ENCODE results near the gene NUBP2.

Gene NUBP2

DNA sequence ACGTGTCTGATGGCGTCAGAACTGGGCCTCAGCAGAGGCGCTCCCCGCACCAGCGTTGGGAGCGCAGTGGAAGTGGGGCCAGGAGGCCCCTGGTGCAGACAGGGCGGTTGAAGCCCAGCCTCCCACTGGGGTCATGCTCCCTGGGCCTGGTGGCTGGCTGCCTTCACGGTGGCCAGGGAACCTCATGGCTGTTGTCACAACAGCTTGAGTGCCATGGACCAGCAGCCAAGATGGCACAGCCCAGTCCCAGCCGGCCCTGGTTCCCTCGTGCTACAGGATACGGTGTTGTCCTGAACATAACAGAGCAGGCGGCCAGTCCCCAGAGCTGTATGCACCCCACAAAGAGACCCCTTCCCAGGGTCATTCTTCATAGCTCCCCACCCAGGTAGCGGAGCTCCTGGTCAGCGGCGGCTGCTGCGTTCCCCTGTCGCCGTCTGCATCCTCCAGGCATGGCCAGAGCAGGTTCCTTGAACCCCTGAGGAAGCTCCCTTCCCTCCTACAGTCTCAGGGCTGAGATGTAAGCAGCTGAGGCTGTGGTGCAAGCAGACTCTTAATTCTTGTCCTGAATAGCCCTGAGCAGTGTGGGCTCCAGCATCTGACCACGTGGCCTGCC, 41.1 kb upstream of the NUBP2 start:
- Histone ChIP-seq H3K4me1 (no peaks in the 10 kb centered on the region), H3K4me3 (no peak overlapping the region), H3K9me3 (no peaks in the 10 kb centered on the region), H3K36me3 (peaks cover 15 to 64% (median 51%) of the 10 kb centered on the region in 3 donors), H3K27ac (no peak overlapping the region), H3K27me3 (no peaks in the 10 kb centered on the region)
- no peak for DNase-seq
- intact Hi-C loops (cut with DNase I; ENCODE audit: low total_unique reads): no loop called here
- TF ChIP-seq, protein P1, sequence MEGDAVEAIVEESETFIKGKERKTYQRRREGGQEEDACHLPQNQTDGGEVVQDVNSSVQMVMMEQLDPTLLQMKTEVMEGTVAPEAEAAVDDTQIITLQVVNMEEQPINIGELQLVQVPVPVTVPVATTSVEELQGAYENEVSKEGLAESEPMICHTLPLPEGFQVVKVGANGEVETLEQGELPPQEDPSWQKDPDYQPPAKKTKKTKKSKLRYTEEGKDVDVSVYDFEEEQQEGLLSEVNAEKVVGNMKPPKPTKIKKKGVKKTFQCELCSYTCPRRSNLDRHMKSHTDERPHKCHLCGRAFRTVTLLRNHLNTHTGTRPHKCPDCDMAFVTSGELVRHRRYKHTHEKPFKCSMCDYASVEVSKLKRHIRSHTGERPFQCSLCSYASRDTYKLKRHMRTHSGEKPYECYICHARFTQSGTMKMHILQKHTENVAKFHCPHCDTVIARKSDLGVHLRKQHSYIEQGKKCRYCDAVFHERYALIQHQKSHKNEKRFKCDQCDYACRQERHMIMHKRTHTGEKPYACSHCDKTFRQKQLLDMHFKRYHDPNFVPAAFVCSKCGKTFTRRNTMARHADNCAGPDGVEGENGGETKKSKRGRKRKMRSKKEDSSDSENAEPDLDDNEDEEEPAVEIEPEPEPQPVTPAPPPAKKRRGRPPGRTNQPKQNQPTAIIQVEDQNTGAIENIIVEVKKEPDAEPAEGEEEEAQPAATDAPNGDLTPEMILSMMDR (IDR thresholded peaks at IDR 0.05): no peak

DNA sequence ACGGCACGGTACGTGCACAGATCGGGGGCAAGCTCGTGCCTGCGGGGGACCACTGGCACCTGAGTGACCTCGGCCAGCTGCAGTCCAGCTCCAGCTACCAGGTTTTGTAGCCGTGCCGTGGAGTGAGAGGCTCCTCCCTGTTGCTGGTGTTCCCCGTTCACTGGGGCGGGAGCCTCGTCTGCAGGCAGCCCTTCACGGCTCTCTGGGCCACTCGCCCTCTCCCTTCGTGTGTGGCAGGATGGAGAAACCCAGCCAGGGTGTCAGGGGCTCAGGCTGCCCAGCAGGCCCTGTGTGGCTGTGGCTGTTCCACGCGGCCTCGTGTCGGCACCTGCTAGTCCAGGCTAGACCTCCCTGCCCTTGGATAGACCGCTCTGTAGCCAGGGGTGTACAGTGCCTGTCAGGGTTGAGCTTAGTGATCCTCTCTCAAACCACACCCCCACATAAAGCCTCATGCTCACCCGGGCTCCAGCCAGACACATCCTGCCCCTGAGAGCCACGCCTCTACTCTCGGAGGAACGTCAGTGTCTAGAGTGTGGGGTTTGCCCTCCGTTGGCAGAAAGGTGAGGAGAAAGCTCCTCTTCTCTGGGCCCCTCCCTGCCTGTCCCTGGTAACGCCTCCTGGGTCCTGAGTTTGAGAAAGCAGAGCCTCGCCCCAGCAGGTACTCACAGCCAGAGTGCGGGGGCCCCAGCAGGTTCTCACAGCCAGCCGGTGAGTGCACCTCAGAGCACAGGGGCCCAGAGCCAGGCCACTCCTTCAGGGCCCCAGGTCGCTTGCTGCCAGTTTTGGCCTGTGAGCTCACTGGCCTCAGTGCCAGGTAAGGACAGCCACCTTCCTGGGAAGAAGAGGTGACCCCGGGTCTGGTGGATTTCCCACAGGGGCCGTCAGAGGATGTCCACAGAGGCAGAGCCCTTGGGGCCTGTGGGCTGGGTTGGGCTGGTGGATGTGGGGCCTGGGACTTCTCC, 39.1 kb upstream of the NUBP2 start:
- no peaks in the 10 kb centered on the region for H3K4me1 ChIP-seq
- intact Hi-C loops (cut with DNase I; ENCODE audit: low total_unique reads): no loop called here
- TF ChIP-seq, protein P1 (IDR thresholded peaks at IDR 0.05): no peak
- no peaks in the 10 kb centered on the region for H3K9me3 ChIP-seq
- no peak overlapping the region for H3K4me3 ChIP-seq
- no peak overlapping the region for H3K27ac ChIP-seq
- no peaks in the 10 kb centered on the region for H3K27me3 ChIP-seq
- H3K36me3 ChIP-seq: peaks cover 26 to 84% (median 71%) of the 10 kb centered on the region in 3 donors
- no peak for DNase-seq

DNA sequence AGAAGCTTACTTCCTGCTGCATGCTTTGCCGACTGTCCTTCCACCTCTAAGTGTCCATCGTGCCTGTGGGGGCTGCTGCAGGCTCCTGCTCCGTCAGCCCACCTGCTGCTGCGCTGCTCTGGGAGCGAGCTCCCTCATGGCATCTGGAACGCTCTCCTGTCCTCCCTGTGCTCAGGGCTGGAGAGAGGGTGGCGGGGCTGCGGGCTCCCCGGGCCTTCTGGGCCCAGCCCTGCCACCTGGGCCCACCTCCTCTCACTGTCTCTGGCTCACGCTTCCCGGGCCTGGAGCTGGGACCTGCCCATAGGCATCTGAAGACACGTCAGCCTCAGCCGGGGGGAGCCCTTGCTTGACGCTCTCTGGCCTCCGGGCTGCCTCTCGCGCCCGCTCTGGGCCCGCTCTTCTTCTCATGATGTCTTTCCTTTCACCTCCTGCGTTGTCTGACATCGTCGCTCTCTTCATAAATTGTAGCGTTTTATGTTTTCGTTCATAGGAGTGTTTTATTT, 38.4 kb upstream of the NUBP2 start:
- TF ChIP-seq, protein P1 (IDR thresholded peaks at IDR 0.05): no peak
- H3K27ac ChIP-seq: no peak overlapping the region
- no peaks in the 10 kb centered on the region for H3K27me3 ChIP-seq
- H3K36me3 ChIP-seq: peaks cover 33 to 92% (median 78%) of the 10 kb centered on the region in 3 donors
- H3K4me3 ChIP-seq: no peak overlapping the region
- intact Hi-C loops (cut with DNase I; ENCODE audit: low total_unique reads): no loop called here
- no peaks in the 10 kb centered on the region for H3K9me3 ChIP-seq
- no peaks in the 10 kb centered on the region for H3K4me1 ChIP-seq
- DNase-seq: no peak

DNA sequence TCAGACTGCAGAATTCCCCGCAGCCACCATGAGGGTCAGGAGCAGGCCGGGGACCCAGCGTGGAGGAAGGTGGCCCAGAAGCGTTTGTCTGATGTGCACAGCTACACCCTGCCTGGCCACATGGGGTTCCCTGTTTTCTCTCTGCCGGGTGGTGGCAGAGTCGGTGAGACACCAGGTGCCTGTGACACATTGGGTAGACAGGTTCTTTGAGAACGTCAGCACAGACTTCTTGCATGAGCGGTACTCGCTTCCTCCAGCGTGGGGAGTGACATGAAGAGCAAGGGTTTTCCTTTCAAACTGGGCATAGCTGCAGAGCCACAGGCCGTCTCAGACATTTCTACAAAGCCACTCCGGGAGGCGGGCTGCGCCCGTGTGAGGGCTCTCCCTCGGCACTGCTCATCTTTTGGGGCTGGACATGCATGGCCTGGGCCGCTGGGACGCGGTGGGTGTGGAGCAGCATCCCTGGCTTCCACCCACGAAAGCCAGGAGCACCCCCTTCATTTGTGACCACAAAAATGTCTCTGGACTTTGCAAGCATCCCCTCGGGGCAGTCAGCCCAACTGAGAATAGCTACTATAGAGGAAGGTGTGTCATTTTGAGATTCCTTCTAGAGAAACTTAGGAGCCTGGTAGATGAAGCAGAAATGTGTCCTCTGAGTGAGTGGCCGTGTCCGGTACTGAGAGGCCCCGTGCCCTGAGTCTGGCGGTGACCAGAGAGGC, 37.4 kb upstream of the NUBP2 start:
- no peaks in the 10 kb centered on the region for H3K4me1 ChIP-seq
- H3K9me3 ChIP-seq: no peaks in the 10 kb centered on the region
- TF ChIP-seq, protein P1 (IDR thresholded peaks at IDR 0.05): no peak
- peaks cover 40 to 96% (median 80%) of the 10 kb centered on the region in 3 donors for H3K36me3 ChIP-seq
- H3K4me3 ChIP-seq: no peak overlapping the region
- no peak for DNase-seq
- intact Hi-C loops (cut with DNase I; ENCODE audit: low total_unique reads): no loop called here
- H3K27ac ChIP-seq: no peak overlapping the region
- H3K27me3 ChIP-seq: no peaks in the 10 kb centered on the region

DNA sequence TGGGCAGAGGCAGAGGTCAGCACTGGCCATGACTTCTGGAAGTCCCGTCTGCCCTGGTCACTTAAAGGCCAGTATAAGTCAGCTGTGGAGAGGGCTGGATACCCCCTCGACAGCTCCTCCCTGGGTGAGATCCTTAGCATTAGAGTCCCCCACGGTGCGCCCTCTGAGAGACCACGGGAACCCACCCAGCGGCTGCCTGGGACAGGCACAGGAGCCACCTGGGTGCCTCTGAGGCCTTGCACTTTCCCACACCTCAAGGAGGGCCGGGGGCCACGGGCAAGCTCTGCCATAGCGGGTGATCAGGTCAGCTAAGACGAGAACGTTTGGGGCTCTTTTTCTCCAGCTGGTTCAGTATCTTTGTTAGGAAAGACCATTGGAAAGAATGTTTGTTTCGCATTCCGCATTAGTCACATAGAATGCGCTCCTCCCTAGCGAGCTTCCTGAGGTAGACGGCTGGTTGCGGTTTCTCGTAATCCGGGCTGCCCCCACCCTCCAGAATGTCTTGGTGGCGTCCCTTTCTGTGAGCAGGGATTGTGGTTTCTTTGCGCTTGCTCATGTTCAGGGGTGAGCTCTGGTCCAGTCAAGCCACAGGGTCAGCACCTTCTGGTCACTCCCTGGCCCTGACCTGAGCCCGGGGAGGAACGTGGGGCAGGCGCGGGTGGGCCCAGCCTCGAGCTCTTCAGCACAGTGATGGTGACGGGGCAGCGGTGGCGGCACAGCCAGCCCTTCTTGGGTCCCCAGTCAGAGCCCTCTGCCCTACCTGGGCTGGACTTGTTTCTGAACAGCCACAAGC, 36.7 kb upstream of the NUBP2 start:
- no peaks in the 10 kb centered on the region for H3K27me3 ChIP-seq
- no peaks in the 10 kb centered on the region for H3K9me3 ChIP-seq
- no peak overlapping the region for H3K4me3 ChIP-seq
- no peaks in the 10 kb centered on the region for H3K4me1 ChIP-seq
- intact Hi-C loops (cut with DNase I; ENCODE audit: low total_unique reads): no loop called here
- TF ChIP-seq, protein P1 (IDR thresholded peaks at IDR 0.05): no peak
- H3K27ac ChIP-seq: no peak overlapping the region
- no peak for DNase-seq
- H3K36me3 ChIP-seq: peaks cover 40 to 96% (median 79%) of the 10 kb centered on the region in 3 donors

Measured in tibial artery (tissue), 4 donors.